K562 (cell line): ENCODE measurements around the gene NDST3. TPM values are rescaled to one million over a fixed set of nuclear protein-coding genes. Genes with fewer than 3 reads are reported as not detected.

Source experiments
- ZBTB8A ChIP-seq: fragments of 450-650 bp; IDR thresholded peaks from 2 replicates; pipeline ENCODE4 v1.6.1; 2018; ENCODE audit warnings: mild to moderate bottlenecking, moderate library complexity; ENCODE audit not compliant: partially characterized antibody
- polyA plus RNA-seq, 8 experiments: library from polyadenylated mRNA; depleted of rRNA in 4 of 8; stranded (reverse) in 5 of 8; unstranded in 3 of 8; fragments of >200 nt; fragmentation: Nextera tagmentation in 2 of 8; fragmentation: Illumina TruSeq in 1 of 8; extraction: Ambion mirVana in 2 of 8; extraction: Trizol in 1 of 8; gene quantifications; 2 replicates each; pipeline versions ENCODE4 v1.2.1 to v1.2.3, GENCODE V29; 2011 to 2014; ENCODE audit warnings: inconsistent platforms in 1 of 8, missing spikeins in 1 of 8
- small RNA-seq: library from RNA; depleted of rRNA; stranded (forward); fragments of <200 nt; gene quantifications from one replicate; pipeline ENCODE3, GENCODE V24; 2014
- total RNA-seq, 7 experiments: library from RNA; depleted of rRNA in 6 of 7; stranded (reverse); fragments of >200 nt in 6 of 7; fragmentation: Illumina TruSeq in 2 of 7; extraction: Trizol in 2 of 7; gene quantifications; 2 replicates each; pipeline versions ENCODE4 v1.2.1 to v1.2.3, GENCODE V29; 2011 to 2021; ENCODE audit warnings: low replicate concordance in 1 of 7
- TF ChIP-seq, protein P1 (sequence below): fragments of 250-450 bp; sonication (Bioruptor Pico); IDR thresholded peaks from 2 replicates; pipeline ENCODE4 v1.4.0; 2020; ENCODE audit warnings: mild to moderate bottlenecking, moderate library complexity
- TF ChIP-seq, protein P2 (sequence below): fragments of 450-650 bp; IDR thresholded peaks from one replicate; pipeline ENCODE4 v1.6.1; 2018; ENCODE audit warnings: mild to moderate bottlenecking, moderate library complexity; ENCODE audit not compliant: partially characterized antibody

The NDST3 gene
- total and polyA plus RNA-seq, 9 of the 15 experiments (the other 6 are each of a cell fraction or from before 2014, with no cell fraction given) = not detected

DNA sequence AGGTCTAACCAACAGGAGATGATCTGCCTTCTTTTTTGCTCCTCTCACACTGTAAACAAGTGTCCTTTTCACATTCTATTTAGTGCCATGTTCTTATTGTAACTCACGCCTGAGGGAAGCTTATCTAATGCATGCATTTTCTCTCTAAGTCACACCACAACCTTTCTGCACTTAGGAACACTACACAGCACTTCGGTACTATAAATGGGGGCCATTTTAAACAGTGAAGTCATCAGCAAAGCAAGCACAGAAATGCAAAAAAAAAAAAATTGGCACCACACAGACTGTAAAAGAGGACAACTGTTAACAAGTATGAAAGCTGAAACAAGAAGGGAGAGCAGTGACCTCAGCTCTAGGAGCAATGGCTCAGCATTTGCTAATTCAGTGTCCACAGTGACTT is 273.4 kb downstream of the NDST3 start (continued):
- no peak for TF ChIP-seq ZBTB8A
- TF ChIP-seq, protein P1, sequence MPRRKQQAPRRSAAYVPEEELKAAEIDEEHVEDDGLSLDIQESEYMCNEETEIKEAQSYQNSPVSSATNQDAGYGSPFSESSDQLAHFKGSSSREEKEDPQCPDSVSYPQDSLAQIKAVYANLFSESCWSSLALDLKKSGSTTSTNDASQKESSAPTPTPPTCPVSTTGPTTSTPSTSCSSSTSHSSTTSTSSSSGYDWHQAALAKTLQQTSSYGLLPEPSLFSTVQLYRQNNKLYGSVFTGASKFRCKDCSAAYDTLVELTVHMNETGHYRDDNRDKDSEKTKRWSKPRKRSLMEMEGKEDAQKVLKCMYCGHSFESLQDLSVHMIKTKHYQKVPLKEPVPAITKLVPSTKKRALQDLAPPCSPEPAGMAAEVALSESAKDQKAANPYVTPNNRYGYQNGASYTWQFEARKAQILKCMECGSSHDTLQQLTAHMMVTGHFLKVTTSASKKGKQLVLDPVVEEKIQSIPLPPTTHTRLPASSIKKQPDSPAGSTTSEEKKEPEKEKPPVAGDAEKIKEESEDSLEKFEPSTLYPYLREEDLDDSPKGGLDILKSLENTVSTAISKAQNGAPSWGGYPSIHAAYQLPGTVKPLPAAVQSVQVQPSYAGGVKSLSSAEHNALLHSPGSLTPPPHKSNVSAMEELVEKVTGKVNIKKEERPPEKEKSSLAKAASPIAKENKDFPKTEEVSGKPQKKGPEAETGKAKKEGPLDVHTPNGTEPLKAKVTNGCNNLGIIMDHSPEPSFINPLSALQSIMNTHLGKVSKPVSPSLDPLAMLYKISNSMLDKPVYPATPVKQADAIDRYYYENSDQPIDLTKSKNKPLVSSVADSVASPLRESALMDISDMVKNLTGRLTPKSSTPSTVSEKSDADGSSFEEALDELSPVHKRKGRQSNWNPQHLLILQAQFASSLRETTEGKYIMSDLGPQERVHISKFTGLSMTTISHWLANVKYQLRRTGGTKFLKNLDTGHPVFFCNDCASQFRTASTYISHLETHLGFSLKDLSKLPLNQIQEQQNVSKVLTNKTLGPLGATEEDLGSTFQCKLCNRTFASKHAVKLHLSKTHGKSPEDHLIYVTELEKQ (CRISPR knock-in tag) = no peak
- TF ChIP-seq, protein P2, sequence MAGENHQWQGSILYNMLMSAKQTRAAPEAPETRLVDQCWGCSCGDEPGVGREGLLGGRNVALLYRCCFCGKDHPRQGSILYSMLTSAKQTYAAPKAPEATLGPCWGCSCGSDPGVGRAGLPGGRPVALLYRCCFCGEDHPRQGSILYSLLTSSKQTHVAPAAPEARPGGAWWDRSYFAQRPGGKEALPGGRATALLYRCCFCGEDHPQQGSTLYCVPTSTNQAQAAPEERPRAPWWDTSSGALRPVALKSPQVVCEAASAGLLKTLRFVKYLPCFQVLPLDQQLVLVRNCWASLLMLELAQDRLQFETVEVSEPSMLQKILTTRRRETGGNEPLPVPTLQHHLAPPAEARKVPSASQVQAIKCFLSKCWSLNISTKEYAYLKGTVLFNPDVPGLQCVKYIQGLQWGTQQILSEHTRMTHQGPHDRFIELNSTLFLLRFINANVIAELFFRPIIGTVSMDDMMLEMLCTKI = no peak

Small RNAs within 50 kb of the gene (small RNA-seq; reads per million reads assigned to genes)
- not detected for gene SNORA24
